ENCODE results near the gene ACAN. TPM values are rescaled to one million over a fixed set of nuclear protein-coding genes. Genes with fewer than 3 reads are reported as not detected.

ACAN gene
- polyA plus RNA-seq, 1 experiment, result 3.6 TPM

- CTCF ChIA-PET, result interaction anchor here (1.0 to 3.9 kb wide), 7 partner anchors 8 to 256 kb away, joined by 3 to 18 read pairs (median 3); no protein-coding TSS in a partner anchor
- no peaks in the 10 kb centered on the region for H3K27me3 ChIP-seq (ENCODE audit: control insufficient read depth, insufficient read depth, low read length)
- DNase-seq (ENCODE audit: low read depth), result no peak
- TF ChIP-seq CTCF (IDR thresholded peaks at IDR 0.05; ENCODE audit: insufficient read depth, low read depth, low read length), result no peak
- POLR2A ChIA-PET, result no interaction called here
- H3K36me3 ChIP-seq (ENCODE audit: control insufficient read depth, insufficient read depth, low read length), result peaks cover 16% of the 10 kb centered on the region
- peak overlapping the region; percentile 75 for H3K4me3 ChIP-seq (ENCODE audit: low read depth, low read length)
Observed at GRCh38 chr15:88912500-88912921, 109.3 kb downstream of the ACAN start.

GRCh38 chr15:88913017-88913849 is 110.0 kb downstream of the ACAN start, which contains the start of gene MFGE8:
Gene MFGE8, minus strand, starts transcription at chr15:88913379. Its CDS starts 60 bp downstream, at chr15:88913319.
- TF ChIP-seq CTCF (IDR thresholded peaks at IDR 0.05; ENCODE audit: insufficient read depth, low read depth, low read length), result no peak
- peak within 1 kb of the TSS; percentile 75 for H3K4me3 ChIP-seq (ENCODE audit: low read depth, low read length)
- POLR2A ChIA-PET, result no interaction called here
- no peak for DNase-seq (ENCODE audit: low read depth)
- no peaks in the 10 kb centered on the region for H3K27me3 ChIP-seq (ENCODE audit: control insufficient read depth, insufficient read depth, low read length)
- CTCF ChIA-PET, result interaction anchor here (1.3 to 3.9 kb wide), 3 partner anchors 22 to 109 kb away, joined by 3 to 18 read pairs (median 3); no protein-coding TSS in a partner anchor
- peaks cover 11% of the 10 kb centered on the region for H3K36me3 ChIP-seq (ENCODE audit: control insufficient read depth, insufficient read depth, low read length)

GRCh38 chr15:88913850-88914169 is 110.6 kb downstream of the ACAN start:
- H3K27me3 ChIP-seq (ENCODE audit: control insufficient read depth, insufficient read depth, low read length), result no peaks in the 10 kb centered on the region
- peak overlapping the region; percentile 75; the same call in 1 of the 2 replicates for H3K4me3 ChIP-seq (ENCODE audit: low read depth, low read length)
- CTCF ChIA-PET, result interaction anchor here (1.4 kb wide), 1 partner anchor 108 kb away, joined by 3 read pairs; no protein-coding TSS in a partner anchor
- POLR2A ChIA-PET, result no interaction called here
- H3K36me3 ChIP-seq (ENCODE audit: control insufficient read depth, insufficient read depth, low read length), result peaks cover 9% of the 10 kb centered on the region
- DNase-seq (ENCODE audit: low read depth), result no peak
- no peak for TF ChIP-seq CTCF (IDR thresholded peaks at IDR 0.05; ENCODE audit: insufficient read depth, low read depth, low read length)

GRCh38 chr15:88915354-88915753 is 112.1 kb downstream of the ACAN start:
- Histone ChIP-seq H3K27me3 (ENCODE audit: control insufficient read depth, insufficient read depth, low read length) (no peaks in the 10 kb centered on the region), H3K36me3 (ENCODE audit: control insufficient read depth, insufficient read depth, low read length) (no peaks in the 10 kb centered on the region; the same call in 1 of the 2 replicates), H3K4me3 (ENCODE audit: low read depth, low read length) (no peak overlapping the region)
- no peak for TF ChIP-seq CTCF (IDR thresholded peaks at IDR 0.05; ENCODE audit: insufficient read depth, low read depth, low read length)
- CTCF ChIA-PET, result interaction anchor here (1.0 to 1.2 kb wide), 2 partner anchors 10 to 291 kb away, joined by 4 read pairs; no protein-coding TSS in a partner anchor
- POLR2A ChIA-PET, result interaction anchor here (0.6 kb wide), 1 partner anchor 82 kb away, joined by 6 read pairs; no protein-coding TSS in a partner anchor
- no peak for DNase-seq (ENCODE audit: low read depth)

GRCh38 chr15:88917760-88918159 is 114.5 kb downstream of the ACAN start:
- no peak for TF ChIP-seq CTCF (IDR thresholded peaks at IDR 0.05; ENCODE audit: insufficient read depth, low read depth, low read length)
- ChIA-PET CTCF (no interaction called here), POLR2A (no interaction called here)
- H3K27me3 ChIP-seq (ENCODE audit: control insufficient read depth, insufficient read depth, low read length), result no peaks in the 10 kb centered on the region
- no peaks in the 10 kb centered on the region for H3K36me3 ChIP-seq (ENCODE audit: control insufficient read depth, insufficient read depth, low read length)
- no peak overlapping the region for H3K4me3 ChIP-seq (ENCODE audit: low read depth, low read length)
- no peak for DNase-seq (ENCODE audit: low read depth)
